ENCODE measurements around the gene NBPF3.

The NBPF3 gene

DNA sequence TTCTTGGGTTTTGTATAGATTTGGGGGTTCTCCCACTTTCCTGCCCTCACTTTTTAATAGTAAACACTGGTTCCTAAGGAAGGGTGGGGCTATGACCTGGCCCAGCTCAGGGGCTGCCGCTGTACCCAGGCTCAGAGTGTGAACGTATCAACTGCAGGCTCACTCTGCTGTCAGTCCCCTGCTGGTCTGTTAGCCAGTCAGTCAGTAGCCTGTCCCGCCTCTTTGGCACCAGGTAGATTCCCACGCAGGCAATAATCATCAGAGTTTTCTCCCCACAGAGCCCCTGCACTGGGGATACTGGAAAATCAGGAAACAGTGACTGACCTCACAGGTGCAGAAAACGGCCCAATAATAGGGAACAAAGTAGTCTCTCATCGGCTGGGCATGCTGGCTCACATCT is 54.3 kb downstream of the NBPF3 start:
- no peak for DNase-seq (ENCODE audit: low read depth in 1 of 2, low spot score in 1 of 2)

DNA sequence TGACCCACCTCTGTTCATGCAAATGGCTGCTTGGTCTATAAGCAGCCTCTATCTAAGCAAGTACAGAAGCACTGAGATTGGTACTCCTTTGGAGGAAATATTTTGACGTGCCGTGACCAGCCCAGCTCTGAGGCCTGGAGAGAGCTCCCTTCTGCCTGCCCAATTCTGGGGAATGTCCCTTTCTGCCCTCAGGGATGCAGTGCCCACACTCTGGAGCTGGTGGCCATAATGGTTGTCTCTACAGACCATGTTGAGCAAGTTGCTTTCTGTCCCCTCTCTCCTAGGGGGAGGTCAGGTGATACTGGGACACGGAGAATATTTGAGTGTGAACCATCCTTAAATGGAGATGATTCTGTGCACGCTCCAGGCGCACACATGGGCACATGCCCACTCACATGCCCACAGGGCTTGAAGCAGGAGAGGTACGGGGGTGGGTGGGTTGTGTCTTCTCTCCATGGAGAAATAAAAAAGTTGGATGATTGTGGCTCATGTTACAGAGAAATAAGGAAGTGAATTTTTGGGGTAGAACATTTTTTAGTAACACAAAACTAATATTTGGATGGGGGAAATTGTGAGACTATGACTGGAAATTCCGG is 55.4 kb downstream of the NBPF3 start:
- DNase-seq (ENCODE audit: low read depth in 1 of 2, low spot score in 1 of 2), result no peak

DNA sequence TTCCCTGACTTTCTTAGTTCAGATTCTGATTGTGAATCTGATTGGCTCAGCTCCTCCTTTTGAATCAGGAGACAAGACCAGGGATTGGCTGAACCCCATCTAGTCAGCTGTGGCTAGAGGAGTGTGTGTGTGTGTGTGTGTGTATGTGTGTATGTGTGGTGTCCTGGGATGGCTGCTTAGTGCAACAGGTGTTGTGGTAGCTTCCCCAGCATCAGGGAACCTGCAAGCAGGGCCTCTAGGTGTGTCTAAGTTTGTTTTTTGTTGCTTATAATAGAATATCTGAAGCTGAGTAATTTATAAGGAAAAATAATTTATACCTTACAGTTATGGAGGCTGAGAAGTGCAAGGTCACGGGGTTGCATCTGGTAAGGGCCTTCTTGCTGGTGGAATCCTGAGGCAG is 56.1 kb downstream of the NBPF3 start:
- DNase-seq (ENCODE audit: low read depth in 1 of 2, low spot score in 1 of 2), result no peak

DNA sequence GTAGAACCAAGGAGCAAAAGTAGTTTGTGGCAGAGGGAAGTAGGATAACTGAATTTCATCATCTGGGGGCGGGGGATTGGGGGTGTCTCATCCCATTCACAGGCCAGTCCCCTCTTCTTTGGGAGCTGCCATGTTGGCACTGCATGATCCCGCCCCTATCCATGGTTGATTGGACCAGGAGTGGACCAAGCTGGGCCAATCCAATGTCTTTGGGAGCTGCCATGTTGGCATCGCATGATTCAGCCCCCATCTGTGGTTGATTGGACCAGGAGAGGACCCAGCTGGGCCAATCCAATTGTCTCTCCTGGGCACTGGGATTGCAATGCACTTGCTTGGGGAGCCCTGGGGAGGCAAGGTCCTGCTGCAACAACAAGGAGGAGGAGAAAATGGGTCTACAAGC is 56.9 kb downstream of the NBPF3 start:
- no peak for DNase-seq (ENCODE audit: low read depth in 1 of 2, low spot score in 1 of 2)

DNA sequence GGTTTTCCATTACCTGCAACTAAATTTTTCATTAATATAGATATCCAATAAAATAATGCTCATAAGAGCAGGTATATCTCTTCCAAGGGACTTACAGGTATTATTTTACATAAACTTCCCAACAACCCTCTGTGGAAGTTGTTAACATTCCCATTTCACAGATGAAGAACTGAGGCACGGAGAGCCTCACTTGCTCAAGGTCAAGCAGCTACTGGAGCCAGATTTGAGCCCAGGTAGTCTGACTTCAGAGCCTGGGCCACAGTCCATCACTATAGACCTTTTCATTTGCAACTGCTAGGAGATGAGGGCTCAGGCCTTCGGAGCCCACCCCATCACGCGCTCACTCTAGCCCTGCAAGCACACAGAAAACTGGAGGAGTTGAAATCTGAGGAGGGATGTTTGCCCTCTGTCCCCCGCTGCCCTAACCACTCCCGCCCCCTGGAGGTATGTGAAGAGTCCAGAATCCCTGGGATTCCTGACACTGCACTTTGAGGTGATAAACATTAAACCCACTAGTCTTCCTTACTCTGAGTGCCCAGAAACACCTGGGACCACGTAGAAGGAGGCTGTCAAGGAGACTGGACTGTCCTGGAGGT is 57.6 kb downstream of the NBPF3 start:
- DNase-seq (ENCODE audit: low read depth in 1 of 2, low spot score in 1 of 2), result no peak

DNA sequence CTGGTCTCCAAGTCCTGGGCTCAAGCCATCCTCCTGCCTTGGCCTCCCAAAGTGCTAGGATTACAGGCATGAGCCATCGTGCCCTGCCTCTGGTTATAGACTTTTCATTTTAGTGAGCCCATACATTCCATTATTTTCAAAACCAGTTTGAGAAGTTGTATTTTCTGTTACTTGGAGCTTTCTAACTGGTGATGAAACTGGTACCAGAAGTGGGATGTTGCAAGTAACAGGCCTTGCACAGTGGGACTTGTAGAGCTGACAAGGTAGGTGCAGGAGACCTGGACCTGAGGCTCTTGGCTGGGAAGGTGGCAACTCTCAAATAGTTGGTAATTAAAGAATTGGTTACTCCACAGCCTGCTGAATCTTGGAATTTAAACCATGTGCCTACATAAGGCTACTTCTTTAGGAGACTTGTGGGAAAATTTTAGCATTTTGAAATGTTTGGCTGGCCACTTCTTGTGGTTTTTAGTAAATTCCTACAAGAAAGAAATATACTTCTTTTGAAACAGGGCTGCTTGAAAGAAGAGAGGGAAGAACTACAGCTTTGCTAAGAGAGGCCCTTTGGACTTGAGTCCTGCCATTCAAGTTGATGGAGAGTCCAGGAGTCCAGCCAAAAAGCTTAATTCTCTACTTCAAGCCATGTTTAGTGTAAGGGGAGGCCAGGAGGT is 59.5 kb downstream of the NBPF3 start:
- no peak for DNase-seq (ENCODE audit: low read depth in 1 of 2, low spot score in 1 of 2)

DNA sequence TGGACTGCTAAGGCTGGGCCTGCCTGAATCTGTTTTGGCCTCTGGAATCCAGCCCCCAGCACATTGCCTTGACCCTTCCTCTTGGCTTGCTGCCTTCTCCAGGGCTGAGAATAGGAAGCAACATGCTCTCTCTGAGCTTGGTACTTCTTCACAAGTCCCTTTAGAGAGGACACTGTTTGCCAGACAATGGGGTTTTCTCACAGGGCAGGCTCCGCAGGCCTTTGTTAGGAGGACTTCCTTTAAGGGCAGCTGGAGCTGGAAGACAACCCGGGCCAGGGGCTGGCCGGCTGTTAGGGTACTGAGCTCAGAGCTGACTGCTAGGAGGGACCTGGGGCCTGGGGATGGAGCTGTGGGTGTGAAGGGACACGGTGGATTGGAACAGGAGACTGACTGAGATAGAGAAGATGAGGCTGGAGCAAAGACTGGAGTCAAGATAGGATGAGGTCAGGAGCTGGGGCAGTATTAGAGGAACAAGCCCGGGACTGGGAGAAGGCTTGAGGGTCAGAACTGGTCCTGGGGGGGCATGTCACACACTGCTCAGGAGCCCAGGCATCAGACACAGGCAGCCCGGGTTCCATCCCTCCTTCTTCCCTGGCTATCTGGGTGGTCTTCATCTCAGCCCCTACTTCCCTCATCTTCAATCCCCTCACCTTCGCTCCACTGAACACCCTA is 63.9 kb downstream of the NBPF3 start:
- no peak for DNase-seq (ENCODE audit: low read depth in 1 of 2, low spot score in 1 of 2)

DNA sequence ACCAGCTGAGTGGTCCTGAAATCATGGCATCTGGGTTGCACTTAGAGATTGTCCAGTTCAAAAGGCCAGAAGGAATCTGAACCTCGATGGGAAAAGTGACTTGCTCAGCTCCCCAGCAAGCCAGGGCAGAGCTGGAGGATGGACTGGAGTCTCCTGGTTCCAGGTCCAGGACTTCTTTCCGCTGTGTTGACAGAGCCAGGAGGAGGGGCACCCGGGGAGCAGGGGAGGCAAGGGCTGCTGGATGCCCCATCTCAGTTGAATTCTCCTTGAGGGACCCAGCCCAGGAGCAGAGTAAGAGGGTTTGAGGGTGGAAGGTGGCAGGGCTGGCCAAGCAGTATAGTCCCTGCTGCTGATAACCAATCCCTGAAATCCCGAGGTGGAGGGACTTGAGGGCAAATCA is 66.9 kb downstream of the NBPF3 start:
- DNase-seq (ENCODE audit: low read depth in 1 of 2, low spot score in 1 of 2), result no peak

DNA sequence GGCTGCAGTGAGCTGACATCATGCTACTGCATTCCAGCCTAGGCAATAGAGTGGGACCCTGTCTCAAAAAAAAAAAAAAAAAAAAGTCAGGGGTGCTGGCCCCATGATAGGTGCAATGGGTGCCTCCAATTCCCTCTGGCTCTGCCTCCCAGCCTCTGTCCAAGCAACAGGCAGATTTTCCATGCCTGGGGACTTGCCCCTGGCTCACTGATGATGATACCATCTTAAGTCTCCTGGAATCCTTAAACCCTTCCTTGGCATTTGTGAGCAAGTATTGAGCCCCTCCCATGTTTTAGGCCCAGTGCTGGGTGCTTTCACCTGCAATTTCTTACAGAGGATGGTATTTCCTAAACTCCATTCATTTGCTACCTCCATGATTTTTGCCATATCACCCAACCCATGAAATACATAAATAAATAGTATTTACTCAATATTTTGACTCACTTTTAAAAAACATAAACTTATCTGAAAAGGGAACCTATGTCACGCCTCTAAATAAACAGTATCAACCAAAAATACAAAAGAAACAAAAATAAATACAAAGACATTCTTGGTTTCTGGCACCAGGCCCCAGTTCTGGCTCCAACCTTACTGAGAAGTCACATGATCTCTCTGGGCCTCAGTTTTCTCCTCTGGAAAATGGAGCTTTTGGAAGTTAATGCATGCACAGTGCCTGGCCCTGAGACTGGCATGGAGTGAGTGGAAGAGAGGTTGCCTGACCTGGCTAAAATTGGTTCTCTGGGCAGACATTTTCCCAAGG is 67.8 kb downstream of the NBPF3 start:
- DNase-seq (ENCODE audit: low read depth in 1 of 2, low spot score in 1 of 2), result no peak

DNA sequence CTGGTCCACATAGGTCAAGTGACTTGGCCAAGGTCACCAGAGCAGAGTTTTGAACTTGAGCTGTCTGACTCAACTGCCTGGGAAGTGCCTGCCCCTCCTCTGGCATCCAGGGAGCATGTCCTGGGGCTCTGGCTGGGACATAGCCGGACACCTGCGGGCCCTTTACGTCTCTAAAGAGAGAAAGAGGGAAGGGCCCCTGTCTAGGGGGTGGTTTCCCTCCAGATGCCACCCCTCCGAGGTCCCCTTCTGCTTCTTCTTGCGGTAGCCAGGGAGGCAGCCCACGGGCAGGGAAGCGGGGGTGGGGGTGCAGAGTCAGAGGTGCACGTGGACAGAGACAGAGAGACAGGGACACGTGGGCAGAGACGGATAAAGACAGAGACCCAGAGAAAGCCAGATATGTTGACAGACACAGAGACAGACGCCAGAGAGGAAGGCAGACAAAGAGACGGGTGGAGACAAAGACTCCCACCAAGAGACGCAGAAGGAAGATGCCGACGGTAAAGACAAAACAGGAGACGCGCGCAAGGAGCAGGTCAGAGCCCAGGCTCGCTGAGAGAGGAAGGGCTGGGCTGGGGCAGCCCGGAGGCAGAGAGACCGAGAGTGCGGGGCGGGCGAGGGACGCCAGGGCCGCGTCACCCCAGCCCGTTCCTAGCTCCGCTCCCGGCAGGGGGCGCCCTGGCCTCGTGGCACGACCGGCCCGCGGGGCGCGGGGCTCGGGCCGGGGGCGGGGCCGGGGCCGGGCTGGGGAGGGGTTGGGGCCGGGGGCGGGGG is 68.8 kb downstream of the NBPF3 start:
- DNase-seq (ENCODE audit: low read depth in 1 of 2, low spot score in 1 of 2), result peak; percentile 21 to 61

DNA sequence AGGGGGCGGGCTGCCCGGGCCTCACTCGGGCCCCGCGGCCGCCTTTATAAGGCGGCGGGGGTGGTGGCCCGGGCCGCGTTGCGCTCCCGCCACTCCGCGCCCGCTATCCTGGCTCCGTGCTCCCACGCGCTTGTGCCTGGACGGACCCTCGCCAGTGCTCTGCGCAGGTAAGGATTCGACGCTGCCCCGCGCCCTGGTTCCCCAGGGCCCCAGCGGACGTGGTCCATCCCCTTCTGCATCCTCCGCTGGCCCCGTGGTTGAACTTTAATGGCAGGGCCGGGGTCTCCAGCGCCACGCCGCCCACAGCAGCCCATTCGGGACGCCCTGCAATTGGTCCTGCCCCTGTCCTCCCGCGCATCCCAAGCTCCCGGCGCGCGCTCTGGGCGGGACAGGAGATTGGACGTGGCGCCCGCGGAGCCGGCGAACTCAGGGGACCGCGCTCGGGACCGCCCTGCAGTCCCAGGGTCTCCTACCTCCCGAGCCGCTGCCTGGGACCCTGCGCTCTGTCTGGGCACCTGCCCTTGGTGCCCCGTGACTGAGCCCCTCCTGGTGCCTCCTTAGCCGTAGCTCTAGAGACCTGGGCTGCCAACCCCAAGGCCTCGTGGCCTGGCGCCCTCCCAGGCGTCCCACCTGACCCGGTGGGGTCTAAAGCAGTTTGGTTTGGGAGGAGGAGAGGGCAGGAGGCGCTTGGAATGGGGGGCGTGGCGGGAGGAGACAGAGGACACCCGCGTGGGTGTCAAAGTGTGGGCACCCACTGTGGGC is 69.6 kb downstream of the NBPF3 start, which contains the start of gene ALPL:
ALPL (plus strand) TSS at position 73 of the 762 bp plus-strand sequence. CDS start 44,659 bp downstream, outside the sequence.
- no peak for DNase-seq (ENCODE audit: low read depth in 1 of 2, low spot score in 1 of 2)

DNA sequence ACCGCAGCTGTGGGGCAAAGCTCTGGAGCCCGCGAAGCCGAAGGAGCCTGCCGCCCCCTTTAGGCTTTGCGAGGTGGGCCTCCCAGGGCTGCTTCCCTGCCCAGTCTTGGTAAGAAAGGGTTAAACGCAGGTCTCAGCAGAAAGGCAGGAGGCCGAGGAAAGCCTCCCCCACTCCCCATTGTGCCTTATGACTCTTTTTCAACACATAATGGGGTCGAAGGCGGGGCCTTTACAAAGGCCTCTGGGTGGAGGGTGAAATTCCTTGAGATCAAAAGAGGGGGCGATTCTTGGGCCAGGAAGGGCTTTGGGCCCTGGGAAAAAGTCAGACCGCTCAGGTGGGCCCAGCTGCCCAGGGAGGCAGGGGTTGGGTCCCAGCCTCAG is 70.2 kb downstream of the NBPF3 start:
- no peak for DNase-seq (ENCODE audit: low read depth in 1 of 2, low spot score in 1 of 2)

DNA sequence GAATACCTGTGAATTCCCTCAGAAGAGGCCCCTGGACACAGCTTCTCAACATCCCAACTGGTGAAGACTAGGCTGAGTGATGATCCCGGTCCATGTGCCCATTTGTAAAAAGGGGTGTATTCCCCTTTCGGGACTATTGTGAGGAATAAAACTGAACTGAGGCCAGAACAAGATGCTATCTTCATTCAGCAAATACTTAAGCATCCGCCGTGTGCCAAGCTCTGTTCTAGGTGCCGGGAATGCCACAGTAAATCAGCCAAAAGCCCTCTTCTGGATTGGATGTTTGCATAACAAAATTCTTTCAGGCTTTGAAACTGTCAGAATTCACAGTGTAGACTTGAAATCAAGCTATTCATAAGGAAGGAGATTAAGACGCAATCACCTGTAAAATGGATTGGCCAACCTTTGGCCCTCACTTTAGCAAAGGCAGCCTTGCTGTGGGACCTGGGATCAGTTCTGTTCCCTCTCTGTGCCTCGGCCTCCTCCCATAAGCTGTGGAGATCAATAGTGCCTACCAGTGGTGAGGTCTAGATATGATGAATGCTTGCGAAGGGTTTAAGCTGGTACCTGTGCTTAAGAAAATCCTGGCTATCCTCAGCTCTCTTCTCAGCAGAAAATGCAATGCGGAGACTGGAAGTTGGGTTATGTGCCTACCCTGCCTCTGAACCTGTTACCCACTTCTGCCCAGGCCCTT is 71.1 kb downstream of the NBPF3 start:
- DNase-seq (ENCODE audit: low read depth in 1 of 2, low spot score in 1 of 2), result no peak

DNA sequence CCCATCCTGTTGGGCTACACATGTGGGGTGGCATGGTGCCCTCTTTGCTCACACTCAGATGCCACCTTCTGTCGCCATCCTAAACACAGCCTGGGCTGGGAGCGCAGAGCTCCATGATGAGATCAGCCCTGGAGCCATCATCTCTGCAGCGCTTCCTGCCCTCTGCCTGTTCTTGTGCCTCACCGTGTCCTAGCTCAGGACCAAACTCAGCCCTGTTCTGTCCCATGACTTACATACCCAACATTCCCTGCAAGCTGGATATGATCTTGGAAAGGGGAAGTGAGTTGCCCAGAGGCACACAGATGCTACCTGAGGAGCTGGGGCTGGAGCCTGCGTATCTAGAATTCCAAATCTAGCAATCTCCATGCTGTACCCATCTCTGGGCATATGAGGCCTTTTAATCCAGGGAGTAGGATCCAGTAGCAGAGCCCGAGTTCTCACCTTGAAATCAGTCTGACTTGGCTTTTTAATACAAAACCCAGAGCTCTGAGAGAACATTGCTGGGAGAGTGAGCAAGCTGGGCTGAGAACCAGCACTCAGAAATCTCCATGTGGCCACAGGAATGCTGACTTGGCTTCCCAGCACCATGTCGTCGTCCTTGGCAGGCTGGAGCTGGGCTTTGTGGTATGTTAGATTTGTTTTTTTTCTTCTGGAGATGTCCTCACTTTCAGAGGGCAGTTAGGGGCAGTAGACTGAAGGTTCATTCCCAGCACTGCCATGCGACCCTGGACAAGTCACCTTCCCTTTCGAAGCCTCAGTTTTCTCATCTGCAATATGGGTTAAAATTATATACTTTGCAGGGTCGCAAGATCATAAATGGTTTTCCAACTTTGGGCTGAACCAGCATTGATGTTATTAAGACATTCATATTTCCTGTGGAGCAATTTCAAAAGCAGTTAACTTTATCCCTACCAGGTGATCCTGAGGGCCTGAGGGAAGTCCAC is 71.9 kb downstream of the NBPF3 start:
- DNase-seq (ENCODE audit: low read depth in 1 of 2, low spot score in 1 of 2), result no peak

DNA sequence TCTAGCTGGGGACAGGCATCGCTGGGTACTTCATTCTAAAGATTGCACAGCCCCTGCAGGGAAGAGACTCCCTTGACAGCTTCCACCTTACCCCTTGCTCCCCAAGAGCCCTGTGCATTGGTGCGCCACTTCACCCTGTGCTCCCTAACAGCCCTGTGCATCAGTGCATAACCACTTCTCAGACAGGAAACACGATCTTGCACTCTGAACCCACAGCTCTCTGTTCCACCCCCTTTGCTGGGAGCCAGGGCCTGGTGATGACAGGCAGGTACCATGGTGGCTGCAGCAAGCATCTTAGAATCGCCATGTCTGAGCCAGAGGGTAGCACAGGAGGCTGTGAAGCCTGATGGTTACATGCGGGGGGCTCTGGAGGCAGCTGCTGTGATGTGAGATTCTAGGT is 74.3 kb downstream of the NBPF3 start:
- DNase-seq (ENCODE audit: low read depth in 1 of 2, low spot score in 1 of 2), result no peak

DNA sequence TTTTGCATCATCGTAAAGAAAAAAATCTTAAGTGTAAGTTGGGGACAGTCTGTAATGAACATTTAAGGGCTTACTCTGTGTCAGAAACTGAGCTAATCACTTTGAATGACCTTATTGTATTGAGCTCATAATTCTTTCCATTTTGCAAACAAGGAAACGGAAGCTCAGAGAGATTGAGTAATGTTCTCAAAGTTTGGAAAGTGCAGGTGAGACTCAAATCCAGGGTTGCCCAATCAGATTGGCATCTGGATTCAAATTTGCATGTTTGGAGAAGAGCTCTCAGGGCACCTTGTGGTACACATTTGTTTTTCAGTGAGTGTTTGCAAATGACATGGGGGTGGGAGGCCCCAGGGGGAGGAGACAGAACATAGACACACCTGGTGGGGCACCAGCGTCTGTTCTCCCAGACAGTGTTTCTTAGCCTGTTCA is 77.2 kb downstream of the NBPF3 start:
- DNase-seq (ENCODE audit: low read depth in 1 of 2, low spot score in 1 of 2), result no peak

DNA sequence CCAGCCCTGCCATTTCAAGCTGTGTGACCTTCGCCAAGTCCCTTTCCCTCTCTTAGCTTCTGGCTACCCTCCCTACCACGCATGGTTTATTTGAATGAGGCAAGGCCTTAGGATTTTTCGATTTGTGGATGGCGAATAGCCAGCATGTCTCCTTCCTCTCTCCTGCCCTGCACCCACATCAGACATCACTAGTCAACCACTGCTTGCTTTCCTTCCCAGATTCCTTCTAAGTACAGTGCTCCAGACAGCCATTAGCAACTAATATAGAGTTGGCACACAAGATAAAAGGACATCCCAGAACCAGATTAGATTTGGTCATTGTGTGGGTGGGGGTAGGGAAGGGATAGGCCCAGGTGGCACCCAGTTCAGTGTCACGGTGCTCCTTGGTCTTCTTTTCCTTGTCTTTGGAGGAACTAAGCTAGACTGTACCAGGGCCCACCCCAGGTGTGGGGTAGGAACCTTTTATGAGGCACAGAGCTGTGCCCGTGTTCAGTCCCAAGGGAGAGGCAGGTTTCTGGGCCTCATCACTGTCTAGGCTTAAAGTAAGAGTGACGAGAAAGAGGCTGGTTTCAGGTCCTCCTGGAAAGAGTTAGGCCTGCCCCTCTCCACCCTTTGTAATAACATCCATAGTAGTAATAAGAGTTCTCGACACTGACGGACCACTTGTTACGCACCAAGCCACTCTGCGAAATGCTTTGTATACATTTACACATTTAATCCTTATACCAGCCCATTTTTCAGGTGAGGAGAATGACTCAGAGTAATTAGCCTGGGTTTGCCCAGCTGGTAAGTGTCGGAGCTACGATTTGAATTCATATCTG is 77.9 kb downstream of the NBPF3 start:
- no peak for DNase-seq (ENCODE audit: low read depth in 1 of 2, low spot score in 1 of 2)

All from stimulated activated CD4-positive, alpha-beta T cell treated with anti-CD3 and anti-CD28 coated beads, Interleukin-15, amount 100 ng/mL, for 1 hour (primary cell).